Ovary (tissue), 9 donors: ENCODE measurements around the gene THSD8. TPM values are rescaled to one million over a fixed set of nuclear protein-coding genes. Genes with fewer than 3 reads are reported as not detected.
"Not testable (repeated sequence)": the region's sequence is repeated elsewhere in the genome, so short reads cannot be mapped to it uniquely, and the experiment has no call there.

Experiments used
- DNase-seq, 5 donors: peaks; one replicate each; pipeline ENCODE4 v3.0.0-alpha.2; 2019 to 2020
- H3K27ac ChIP-seq, 2 donors: fragments of 200-600 bp; one replicate each; pipeline versions ENCODE4 v1.5.1 to v1.8.0; 2019 to 2022
- H3K27me3 ChIP-seq: fragments of 200-600 bp; one replicate; pipeline ENCODE4 v1.8.0; 2022
- H3K36me3 ChIP-seq: fragments of 200-600 bp; sonication (generic); one replicate; pipeline ENCODE4 v1.5.1; 2019
- H3K4me1 ChIP-seq: one replicate; pipeline ENCODE4 v1.8.1; 2013; ENCODE audit warnings: mild to moderate bottlenecking, moderate library complexity; ENCODE audit not compliant: insufficient read depth
- H3K4me3 ChIP-seq: fragments of 200-600 bp; sonication (generic); one replicate; pipeline ENCODE4 v1.5.1; 2017
- H3K9me3 ChIP-seq, 2 donors: fragments of 200-600 bp in 1 of 2; sonication (generic) in 1 of 2; one replicate each; pipeline versions ENCODE4 v1.5.1 to v1.8.1; 2013 to 2019; ENCODE audit warnings: mild to moderate bottlenecking in 1 of 2, moderate library complexity in 1 of 2
- EP300 ChIP-seq: sonication (generic); formaldehyde crosslinking; IDR thresholded peaks from one replicate; pipeline ENCODE4 v1.6.1; 2017; ENCODE audit warnings: antibody characterized with exemption
- POLR2A ChIP-seq: fragments of 450-650 bp; IDR thresholded peaks from one replicate; pipeline ENCODE4 v1.6.1; 2017; ENCODE audit warnings: antibody characterized with exemption, mild to moderate bottlenecking, moderate library complexity
- WGBS, 3 donors: extraction: QIAGEN DNeasy Blood & Tissue Kit in 1 of 3; methylation state at CpG; one replicate each; pipeline versions ENCODE4 v1.1.5 to v1.1.7; 2013 to 2017; 5-methylcytosine and 5-hydroxymethylcytosine counted together
- intact Hi-C, 4 donors: fragments of 100-400 bp; cut with DNase I; formaldehyde crosslinking; loops; one replicate each; pipeline versions ENCODE4 v1.11.0 to v1.15.1; 2022 to 2023
- polyA plus RNA-seq, 2 donors: library from polyadenylated mRNA; stranded (reverse); fragments of 200-250 nt in 1 of 2; fragments of 350-450 nt in 1 of 2; fragmentation: Illumina TruSeq in 1 of 2; extraction: RNeasy Lipid Tissue Mini Kit (QIAGEN cat#74804) in 1 of 2; gene quantifications; one replicate each; pipeline ENCODE4 v1.2.3, GENCODE V29; 2013 to 2014
- total RNA-seq, 7 donors: library from RNA; depleted of rRNA in 2 of 7; stranded (reverse); fragments of >200 nt in 2 of 7; fragmentation: NEBNext Ultra II Directional in 3 of 7; extraction: Animal tissue kit (Norgen Biotek cat#: 25700) in 3 of 7; gene quantifications; one replicate each; pipeline versions ENCODE4 v1.1.0 to v1.2.4, GENCODE V29; 2016 to 2023
- TF ChIP-seq, protein P1 (sequence below), 3 donors: fragments of 450-650 bp in 2 of 3; fragments of 200-600 bp in 1 of 3; IDR thresholded peaks; one replicate each; pipeline versions ENCODE4 v1.5.1 to v1.8.0; 2016 to 2022; ENCODE audit warnings: antibody characterized with exemption in 3 of 3, mild to moderate bottlenecking in 1 of 3
- donor health status: DM: no; HTN: no; CAD: no; lungs with moderate emphysema.
- donor health status: DM: no; HTN: no; CAD: no.
- donor health status: Bipolar disorder and iron deficiency.
- donor health status: DM: yes; HTN: yes; CAD: no.
- donor health status: DM: no; HTN: no; CAD: no.
- donor health status: DM: yes; HTN: yes; CAD: no.

Gene THSD8
- total and polyA plus RNA-seq, 9 donors = 0.71 to 7.2 (median 2.6) TPM; not detected in 1

DNA sequence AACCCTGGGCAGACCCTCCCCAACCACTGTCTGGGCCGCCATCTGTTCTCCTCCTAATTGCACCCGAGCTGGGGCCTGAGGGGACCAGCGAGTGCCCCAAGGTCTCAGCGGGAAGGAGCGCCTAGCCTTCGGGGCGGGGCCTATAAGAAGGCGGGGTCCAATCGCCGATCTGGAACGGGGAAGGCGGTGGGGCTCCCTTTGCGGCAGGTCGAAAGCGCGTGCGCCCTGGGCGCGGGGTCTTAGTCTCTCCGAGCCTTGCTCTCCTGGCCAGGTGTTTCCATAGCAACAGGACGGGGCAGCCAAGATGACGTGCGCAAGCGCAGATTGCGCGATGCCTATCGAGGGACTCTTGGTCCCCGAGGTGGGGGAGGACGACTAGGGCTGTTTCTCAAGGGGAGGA lies 39.2 kb downstream of the THSD8 start:
- no peak for DNase-seq
- H3K4me3 ChIP-seq = no peak overlapping the region
- TF ChIP-seq EP300 (no peak), POLR2A (no peak)
- TF ChIP-seq, protein P1, sequence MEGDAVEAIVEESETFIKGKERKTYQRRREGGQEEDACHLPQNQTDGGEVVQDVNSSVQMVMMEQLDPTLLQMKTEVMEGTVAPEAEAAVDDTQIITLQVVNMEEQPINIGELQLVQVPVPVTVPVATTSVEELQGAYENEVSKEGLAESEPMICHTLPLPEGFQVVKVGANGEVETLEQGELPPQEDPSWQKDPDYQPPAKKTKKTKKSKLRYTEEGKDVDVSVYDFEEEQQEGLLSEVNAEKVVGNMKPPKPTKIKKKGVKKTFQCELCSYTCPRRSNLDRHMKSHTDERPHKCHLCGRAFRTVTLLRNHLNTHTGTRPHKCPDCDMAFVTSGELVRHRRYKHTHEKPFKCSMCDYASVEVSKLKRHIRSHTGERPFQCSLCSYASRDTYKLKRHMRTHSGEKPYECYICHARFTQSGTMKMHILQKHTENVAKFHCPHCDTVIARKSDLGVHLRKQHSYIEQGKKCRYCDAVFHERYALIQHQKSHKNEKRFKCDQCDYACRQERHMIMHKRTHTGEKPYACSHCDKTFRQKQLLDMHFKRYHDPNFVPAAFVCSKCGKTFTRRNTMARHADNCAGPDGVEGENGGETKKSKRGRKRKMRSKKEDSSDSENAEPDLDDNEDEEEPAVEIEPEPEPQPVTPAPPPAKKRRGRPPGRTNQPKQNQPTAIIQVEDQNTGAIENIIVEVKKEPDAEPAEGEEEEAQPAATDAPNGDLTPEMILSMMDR (IDR thresholded peaks at IDR 0.05) = no peak

DNA sequence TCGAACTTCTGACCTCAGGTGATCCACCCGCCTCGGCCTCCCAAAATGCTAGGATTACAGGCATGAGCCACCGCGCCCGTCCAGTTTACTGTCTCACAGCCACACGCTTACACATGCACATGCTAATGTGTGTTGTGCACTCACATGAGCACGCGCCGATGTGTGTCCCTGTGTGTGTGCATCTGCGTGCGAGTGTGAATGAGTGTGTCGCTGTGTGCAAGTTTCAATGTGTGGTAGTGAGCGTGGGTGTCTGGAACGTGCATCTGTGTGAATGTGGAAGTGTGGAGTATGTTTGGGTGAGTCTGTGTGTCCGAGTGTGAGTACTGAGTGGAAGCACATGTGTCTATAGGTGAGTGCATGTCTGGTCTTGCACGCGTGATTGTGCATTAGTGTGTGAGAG lies 40.6 kb downstream of the THSD8 start:
- Histone ChIP-seq H3K9me3 (no peaks in the 10 kb centered on the region), H3K4me3 (no peak overlapping the region), H3K4me1 (peaks cover 5% of the 10 kb centered on the region), H3K36me3 (no peaks in the 10 kb centered on the region), H3K27me3 (peaks cover 8% of the 10 kb centered on the region), H3K27ac (no peak overlapping the region)
- no peak for TF ChIP-seq POLR2A
- no peak for TF ChIP-seq EP300
- TF ChIP-seq, protein P1 (IDR thresholded peaks at IDR 0.05) = no peak
- DNase-seq = no peak
- intact Hi-C loops = no loop called here
- WGBS, 3 donors = 89 to 92% (median 90%) methylated on average over 18 of the region's 18 CpGs

More for the DNA sequence above, 39.2 kb downstream of the THSD8 start:
- Histone ChIP-seq H3K4me1 (peaks cover 5% of the 10 kb centered on the region), H3K27ac (no peak overlapping the region), H3K9me3 (no peaks in the 10 kb centered on the region), H3K27me3 (peaks cover 8% of the 10 kb centered on the region), H3K36me3 (no peaks in the 10 kb centered on the region)
- intact Hi-C loops = no loop called here
- 1 to 4% (median 1%) methylated on average over 29 of the region's 29 CpGs for WGBS, 3 donors

DNA sequence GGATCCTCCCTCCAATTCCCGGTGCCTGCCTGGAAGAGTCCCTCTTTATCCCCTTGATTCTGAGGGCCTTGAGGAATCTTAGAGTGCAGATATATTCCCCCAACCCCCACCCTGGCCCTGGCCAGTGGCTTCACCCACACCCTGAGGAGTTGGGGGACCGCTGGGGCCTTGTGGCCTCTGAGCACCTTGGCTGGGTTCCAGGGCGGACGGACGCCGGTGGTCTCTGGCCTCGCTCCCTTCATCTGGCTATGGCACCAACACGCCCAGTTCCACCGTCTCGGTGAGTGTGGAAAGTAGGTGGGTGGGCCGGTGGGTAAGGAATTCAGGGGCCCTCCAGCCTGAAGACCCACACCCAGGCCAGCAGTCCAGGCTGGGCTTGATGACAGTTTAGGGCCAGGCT lies 41.5 kb downstream of the THSD8 start:
- H3K27me3 ChIP-seq = peaks cover 3% of the 10 kb centered on the region
- no peak for DNase-seq
- H3K9me3 ChIP-seq = no peaks in the 10 kb centered on the region
- 66 to 71% (median 66%) methylated on average over 11 of the region's 11 CpGs for WGBS, 3 donors
- TF ChIP-seq POLR2A (no peak), EP300 (no peak)
- TF ChIP-seq, protein P1 (IDR thresholded peaks at IDR 0.05) = no peak
- H3K36me3 ChIP-seq = no peaks in the 10 kb centered on the region
- intact Hi-C loops = no loop called here
- H3K4me3 ChIP-seq = no peak overlapping the region
- H3K27ac ChIP-seq = no peak overlapping the region
- peaks cover 5% of the 10 kb centered on the region for H3K4me1 ChIP-seq

DNA sequence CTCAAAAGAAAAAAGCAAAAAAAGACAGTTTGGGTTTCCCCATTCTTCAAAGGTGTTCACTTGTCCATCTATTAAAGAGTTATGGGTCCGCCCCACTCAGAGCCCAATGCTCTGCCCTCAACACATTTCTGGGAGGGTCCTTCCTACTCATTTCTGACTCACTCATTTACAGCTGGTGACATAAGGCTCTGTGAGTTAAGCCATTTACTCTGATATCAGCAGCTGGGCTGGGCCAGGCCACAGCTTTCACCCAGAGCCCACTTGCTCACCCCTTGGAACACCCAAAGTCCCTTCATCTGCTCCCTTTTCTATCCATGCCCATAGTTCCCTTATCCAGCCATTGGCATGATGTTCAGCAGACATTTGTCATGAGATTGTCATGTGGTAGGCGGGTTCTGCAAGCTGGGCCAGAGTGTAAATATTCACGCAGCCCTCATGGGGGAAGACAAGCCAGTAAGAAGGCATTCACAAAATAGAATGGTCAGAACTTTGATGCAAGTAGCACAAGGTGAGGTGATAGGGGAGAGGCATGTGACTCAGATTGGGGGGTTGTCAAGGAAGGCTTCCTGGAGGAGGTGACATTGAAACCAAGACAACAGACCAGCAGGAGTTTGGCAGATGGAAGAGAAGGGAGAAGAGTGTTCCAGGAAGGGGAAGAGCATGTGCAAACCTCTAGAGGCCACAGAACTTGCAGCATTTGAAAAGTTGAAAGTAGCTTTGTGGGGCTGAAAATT lies 42.3 kb downstream of the THSD8 start:
- Histone ChIP-seq H3K27me3 (peaks cover 3% of the 10 kb centered on the region), H3K27ac (no peak overlapping the region), H3K4me1 (peaks cover 5% of the 10 kb centered on the region), H3K9me3 (no peaks in the 10 kb centered on the region), H3K36me3 (no peaks in the 10 kb centered on the region), H3K4me3 (no peak overlapping the region)
- no peak for TF ChIP-seq POLR2A
- TF ChIP-seq, protein P1 (IDR thresholded peaks at IDR 0.05) = no peak
- WGBS, 3 donors = 74 to 86% (median 77%) methylated on average over 3 of the region's 3 CpGs
- intact Hi-C loops = no loop called here
- DNase-seq = no peak

DNA sequence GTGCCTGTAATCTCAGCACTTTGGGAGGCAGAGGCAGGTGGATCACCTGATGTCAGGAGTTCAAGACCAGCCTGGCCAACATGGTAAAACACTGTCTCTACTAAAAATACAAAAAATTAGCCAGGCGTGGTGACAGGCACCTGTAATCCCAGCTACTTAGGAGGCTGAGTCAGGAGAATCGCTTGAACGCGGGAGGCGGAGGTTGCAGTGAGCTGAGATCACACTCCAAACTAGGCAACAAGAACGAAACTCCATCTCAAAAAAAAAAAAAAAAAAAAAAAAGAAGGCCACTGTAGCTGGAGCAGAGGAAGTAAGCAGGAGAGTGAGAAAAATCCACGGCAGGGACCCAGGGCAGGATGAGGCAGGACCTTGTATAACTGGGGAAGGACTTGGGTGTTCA lies 44.7 kb downstream of the THSD8 start:
- intact Hi-C loops = loop anchor here (5.0 kb wide), 2 partner anchors 79 to 84 kb away; no protein-coding TSS in a partner anchor
- not testable (repeated sequence) for H3K9me3 ChIP-seq, DNase-seq, H3K36me3 ChIP-seq, H3K27ac ChIP-seq, H3K4me1 ChIP-seq, H3K27me3 ChIP-seq, H3K4me3 ChIP-seq
- WGBS, 3 donors = 79 to 84% (median 82%) methylated on average over 7 of the region's 7 CpGs
